Activated effector memory CD4-positive, alpha-beta T cell treated with Interleukin-2 at 50 U/mL for 16 hours (primary cell): Measurements from ENCODE around the gene CCDC182.

Source experiments
- DNase-seq: peaks from one replicate; pipeline ENCODE4 v3.0.0-alpha.2; 2020

Gene CCDC182

DNA sequence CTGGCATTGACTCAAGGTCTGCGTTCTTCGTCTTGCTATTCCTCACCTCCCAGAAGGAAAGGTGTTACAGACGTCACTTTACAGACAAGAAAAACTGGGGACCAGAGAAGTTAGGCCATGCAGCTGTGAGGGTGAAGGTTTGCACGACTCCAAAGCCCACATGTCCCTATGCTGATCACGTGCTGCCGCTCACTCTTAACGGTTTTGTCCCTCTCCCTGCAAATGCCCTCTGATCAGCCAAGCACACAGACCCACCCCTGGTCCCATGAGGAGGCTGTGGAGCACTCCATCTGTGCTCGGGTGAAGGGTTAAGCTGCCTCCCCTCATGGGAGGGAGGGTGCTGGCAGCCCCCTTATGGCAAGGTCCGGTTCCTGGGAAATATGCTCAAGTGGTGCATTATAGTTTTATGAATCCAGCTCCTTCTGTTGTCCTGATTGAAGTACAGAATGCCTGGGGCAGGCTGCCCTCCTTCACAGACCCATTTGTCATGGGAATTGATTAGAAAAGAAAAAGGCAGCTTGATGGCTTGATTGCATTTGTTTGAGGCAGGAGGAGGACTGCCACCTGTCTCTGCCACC, 18.8 kb downstream of the CCDC182 start:
- DNase-seq = no peak

DNA sequence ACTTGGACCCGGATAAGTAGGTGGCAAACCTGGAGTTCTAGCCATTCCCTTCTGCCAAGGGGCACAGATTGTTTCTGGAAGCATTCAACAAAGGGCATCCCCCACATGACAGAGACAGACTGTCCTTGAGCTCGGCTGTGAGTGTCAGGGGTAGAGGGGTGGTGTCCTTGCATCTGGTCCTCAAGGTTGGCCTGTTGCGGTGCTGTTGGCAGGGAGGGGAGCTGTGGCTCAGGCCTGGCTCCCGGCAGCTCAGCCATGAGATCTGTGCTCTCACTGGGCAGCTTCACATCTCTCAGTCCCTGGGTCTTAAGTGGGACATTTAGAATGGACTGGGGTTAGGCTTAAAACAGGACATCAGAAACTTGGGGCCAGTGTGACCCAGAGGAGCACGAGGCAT, 20.4 kb downstream of the CCDC182 start:
- DNase-seq = no peak

DNA sequence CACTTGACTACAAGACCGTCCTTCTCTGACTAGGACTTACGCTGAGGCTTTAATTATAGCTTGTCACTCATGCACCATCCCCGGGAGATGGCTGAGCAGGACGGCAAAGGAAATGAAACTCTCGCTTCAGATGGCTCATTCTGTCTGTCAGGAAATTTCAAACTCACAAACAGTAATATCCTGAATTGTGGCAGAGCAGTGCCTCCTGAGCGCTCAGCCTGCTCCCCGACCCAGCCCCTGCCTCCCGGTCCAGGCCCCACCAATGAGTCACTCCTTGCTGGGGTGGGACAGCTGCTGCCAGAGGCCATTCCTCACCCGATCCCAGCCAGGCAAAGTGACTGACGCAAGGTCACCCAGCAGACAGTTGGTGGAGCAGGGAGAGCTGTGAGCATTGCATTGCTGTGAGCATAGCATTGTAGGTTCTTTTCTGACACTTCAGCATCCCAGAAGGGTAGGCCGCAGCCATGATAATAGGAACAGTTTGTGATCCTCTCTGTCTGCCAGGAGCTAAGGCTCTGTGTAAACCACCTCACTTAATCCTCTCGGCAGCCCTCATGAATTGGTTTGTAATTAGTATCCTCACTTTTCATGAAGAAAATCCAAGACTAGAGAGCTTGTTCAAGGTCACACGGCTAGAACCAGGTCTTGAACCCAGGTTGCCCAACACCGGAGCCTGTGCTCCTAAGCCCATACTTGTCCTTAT, 20.9 kb downstream of the CCDC182 start:
- no peak for DNase-seq

DNA sequence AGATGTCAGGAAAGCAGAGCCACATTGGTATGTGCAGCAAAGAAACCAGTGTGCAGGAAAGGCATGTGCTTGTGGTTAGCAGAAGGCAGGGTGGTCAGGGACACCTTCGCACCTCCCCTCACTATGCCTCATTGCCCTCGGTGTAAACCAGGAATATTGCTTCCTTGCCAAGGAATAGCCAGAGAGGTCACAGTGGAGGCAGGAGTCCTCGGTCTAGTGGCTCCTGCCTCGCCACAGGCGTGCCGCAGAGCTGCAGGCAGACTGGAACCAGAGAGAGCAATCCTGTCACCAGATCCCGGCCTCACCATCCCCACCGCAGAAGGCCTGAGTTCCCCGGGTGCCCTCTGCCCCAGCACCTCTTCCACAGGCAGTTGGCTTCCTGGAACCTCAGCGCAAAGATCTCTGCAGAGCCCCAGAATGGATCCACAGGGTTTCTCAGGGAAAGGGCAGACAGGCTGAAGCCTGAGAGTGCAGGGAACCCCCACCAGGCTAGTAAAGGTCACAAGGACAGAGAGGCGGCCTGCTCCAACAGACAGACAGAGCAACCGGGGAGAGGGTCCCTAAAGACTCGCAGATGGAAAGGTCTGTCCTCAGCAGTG, 21.6 kb downstream of the CCDC182 start:
- DNase-seq = no peak

DNA sequence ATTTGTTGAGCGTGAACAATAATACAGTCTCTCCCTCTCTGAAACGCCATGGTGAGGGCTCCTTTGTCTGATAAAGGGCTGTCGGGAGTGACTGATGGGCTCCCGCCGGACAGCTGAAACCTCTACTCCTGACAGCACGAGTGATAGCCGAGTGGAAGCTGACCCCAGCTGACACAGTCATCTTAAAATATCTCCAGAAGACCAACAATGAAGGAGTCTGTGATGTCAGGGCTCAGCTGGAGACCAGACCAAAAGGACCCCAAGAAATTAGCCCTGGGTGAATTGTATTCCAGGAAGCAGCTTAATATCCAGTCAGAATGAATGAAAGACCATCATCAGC, 22.4 kb downstream of the CCDC182 start:
- DNase-seq = no peak

DNA sequence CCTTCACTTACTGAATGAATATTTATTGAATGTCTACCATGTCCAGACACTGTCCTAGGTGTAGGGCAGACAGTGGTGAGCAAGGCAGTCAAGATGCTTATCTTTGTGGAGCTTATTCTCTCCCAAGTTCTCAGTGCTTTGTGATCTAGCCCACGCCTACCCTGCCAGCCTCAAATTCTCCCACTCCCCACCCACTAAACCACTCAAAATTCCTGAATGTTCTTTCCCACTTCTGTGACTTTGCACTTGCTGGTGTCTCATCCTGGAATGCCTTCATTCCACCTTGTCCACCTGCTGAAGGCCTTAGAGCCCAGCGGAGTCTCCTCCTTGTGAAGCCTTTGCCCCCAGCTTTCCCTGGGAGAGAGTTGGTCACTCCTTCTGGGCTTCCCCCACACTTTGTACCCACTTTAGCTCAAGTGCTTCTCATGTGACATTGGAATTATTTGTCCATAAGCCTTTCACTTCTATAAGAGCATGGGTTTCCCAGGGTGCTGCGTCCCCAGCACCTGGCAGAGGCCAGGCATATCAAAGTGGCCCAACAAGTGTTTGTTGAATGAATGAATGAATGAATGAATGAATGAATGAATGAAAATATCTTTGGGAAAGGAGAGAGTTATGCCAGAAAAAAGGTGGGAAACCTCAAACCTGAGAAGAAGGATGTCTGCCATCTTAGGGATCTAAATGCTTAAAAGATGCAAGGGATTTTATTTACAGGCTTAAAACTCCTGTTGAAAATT, 23.0 kb downstream of the CCDC182 start:
- DNase-seq = no peak

DNA sequence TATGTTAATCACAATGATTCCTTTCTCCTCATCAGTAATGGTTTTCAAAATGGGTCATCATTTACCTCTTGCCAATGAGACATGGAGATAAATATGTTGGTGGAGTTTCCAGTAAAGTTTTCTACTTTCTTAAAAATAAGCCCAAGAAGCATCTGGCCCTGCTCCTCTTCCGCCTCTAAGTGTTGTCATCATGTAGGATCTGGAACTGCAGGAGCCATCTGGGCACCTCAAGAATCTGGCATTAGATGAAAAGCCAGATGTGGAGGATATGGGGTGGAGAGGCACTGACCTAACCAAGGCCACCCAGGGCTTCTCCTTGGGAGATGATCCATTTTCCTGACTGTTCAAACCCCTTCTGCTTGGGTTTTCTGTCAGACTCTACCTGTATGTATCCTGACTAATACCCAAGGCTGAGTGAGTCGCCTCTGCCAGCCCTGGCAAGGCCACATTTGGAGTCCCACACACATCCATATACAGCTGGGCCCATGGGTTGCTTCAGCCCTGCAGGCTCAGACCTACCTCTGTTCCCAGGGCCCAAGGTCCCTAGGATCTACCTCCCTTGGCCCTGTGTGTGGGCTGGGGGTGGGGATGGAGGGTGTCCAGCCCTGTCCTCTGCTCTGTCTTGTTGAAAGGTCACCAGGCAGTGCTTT, 24.6 kb downstream of the CCDC182 start:
- no peak for DNase-seq

DNA sequence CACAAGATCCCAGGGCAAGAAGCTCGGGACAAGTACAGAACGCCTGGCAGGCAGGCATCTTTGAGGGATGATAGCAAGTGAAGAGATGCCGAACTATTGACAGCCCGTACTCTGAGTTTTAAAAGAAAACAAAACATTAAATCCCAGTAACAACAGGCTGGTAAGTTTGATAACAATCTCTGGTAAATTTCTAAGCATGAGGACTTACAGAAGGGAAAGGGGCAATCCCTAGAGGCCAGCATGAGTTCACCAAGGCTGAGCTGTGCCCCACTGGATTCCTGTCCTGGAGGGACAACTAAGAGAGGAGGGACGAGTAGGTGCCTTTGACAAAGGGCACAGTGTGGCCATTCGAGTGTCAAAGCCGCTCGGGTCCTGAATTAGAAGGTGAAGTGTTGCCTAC, 26.2 kb downstream of the CCDC182 start:
- DNase-seq = no peak

DNA sequence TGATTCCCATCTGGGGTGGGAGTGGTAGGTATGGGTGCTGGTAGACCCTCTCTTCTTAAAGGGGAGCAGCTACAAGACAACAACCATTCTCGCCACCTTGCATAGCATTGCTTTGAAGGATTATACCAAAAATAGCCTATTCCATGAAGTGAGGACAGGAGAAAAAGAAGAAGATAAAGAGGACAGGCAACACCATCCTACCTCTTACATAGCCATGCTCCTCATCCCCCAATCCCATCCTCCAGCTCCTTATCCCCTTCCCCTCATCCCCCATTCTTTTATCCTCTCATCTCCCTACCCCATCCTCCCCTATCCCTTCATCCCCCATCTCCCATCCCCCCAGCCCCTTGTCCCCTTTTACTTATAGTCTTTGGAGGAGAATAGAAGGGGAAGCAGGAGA, 29.1 kb downstream of the CCDC182 start:
- DNase-seq = no peak

DNA sequence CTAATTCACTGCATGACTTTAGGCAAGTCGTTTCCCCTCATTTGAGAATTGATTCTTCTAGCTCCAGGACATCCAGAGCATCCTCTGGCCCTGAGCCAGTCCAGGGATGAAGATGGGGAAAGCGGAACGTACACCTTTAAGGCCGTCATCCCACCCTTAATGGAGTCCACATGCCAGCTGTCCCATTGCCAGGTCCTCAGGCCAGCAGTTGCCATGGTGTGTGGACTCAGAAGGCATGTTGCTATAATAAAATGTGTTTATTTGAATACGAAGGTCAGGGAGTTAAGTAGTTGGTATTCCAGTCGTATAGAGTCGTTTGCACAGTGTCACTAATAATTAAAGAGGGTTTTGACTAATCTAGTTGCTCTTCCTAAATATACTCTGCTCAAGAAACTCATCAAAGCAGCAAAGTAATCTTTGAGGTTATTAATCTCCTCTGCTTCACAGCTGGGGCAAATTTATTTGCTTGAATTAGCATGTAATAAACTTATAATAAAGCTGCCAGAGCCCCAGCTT, 30.4 kb downstream of the CCDC182 start:
- no peak for DNase-seq

DNA sequence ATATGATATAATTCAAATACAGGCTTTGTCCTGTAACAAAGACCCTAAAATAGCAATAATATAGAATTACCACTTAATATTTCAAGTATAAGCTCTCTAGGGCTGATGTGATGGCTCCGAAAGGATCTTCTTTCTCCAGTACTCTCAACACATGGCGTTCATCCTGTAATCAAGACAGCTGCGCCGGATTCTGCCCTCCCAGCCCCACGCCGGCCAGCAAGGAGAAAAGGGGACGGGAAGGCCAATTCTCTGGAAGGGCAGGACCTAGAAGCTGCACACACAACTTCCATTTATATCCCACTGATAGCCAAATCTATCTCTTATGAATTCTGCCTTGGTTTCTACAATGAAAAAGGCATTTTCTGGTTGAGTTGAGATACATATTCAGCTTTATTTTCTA, 32.0 kb downstream of the CCDC182 start:
- DNase-seq = no peak

DNA sequence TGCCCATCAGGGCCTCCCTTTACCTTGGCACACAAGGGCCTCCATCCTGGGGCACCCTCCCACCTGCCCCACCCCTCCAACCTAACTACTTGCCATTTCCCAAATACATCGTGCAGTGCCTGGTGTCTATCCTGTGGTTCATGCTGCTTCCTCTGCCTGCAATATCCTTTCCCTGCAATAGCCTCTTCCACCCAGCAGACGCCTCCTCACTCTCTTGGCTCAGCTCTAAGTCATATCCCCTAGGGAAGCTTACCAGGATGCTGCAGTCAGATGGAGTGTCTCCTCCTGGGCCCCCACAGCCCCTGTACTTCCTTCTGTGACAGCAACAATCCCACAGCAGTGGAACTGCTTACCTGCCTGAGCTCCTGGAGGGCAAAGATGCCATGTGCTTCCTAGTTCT, 36.7 kb downstream of the CCDC182 start:
- DNase-seq = no peak

DNA sequence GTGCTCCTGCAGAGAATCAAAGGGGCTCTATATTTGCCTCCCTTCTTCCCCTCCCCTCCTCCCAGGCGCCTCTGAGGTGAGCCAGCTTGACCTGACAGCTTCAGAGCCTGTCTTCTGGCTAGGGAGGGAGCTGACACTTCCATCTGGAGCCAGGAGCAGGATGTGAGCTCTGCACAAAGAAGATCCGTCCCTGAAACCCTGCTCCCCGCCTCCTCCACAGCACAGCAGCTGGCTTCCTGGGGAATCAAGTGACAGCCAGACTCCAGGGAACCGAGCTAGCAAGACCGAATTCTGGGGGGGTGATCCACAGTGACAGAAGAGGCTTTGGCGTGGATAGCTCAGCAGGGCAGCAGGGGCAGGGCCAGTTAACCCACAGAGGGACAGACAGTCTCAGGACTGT, 37.2 kb downstream of the CCDC182 start:
- DNase-seq = no peak

DNA sequence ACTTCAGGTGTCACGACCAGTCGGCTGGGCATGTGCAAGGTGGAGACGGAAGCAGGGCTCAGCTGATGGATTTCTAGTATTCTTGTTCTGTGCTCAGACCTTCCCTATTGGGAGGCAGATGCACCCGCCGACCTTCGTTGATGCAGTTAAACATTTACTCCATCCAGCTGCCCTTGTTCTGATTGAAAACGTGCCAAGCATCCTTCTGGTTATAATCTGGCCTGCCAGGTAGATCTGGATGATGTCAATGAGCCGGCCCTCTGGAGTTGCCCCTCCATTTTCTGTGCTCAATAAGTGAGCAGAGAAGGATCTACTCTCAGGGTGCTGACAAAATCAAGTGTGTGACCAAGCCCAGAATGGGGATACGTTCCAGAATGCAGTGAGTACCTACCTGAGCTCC, 38.3 kb downstream of the CCDC182 start:
- no peak for DNase-seq

DNA sequence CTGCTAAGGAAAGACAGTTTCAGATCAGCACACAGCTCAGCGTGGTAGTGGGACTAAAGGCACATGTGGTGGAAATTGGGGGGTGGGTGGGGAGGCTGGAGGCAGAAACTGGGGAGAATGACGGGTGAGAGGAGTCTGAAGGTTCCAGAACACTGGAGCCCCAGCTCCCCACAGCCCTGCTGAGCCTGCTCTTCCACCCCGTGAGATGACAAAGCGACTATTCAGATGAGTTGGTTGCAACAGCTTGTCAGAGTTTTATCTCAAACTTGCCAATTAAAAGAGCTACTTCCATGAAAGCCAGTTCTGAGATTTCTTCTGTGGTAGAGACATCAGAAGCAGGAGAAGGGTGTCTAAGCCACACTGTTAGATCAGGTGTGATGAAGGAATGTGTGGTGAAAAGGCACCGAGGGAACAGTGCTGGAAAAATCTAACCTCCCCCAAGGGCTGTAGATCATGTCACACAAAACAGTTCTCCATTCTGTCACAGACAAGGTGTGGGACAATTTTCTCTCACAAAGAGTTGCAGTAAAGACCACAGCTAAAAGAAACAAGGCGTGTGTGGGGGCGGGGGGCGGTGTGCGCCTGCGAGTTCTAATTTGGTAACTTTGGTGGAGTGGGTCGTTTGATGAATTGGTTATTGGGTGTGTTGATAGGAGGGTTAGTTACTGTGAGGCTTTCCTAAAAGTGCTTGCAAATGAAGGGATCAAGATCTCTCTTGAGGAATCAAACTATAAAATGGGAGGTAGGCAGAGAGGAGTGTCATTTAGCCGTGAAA, 39.0 kb downstream of the CCDC182 start:
- no peak for DNase-seq

DNA sequence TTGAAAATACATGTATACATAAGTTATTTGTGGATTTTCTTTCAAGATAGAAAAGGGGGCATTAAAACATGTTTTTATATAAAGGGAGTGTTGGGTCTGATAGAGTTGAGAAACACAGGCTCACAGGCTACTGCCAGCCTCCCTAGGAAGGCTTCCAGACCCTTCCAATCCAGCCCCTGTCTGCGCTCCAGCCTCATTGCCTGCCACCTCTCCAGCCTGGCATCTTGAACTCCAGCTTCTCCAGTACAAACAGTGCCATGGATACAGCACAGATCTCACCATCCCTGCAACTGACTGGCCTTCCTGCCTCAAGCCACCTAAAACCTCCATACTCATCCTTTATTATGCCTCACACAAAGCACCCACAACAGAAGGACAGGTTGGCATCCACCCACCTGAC, 40.7 kb downstream of the CCDC182 start:
- no peak for DNase-seq

DNA sequence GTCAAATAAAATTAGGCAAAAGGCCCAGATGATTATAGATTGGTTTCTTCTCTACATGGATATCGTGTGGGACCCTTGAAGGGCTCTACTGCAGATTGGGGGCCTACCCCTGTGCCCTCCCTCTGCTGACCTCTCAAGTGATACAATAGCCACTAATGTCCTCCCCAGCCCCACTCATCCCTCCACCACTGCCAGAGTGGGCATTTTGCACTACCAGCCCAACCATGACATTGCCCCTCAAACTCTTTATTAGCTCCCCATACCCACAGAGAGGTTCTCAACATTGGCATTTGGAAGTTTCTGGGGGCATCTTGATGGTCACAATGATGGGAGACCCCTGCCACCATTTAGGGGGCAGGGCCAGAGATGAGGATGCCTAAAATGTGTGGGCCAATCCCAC, 41.8 kb downstream of the CCDC182 start:
- DNase-seq = no peak

DNA sequence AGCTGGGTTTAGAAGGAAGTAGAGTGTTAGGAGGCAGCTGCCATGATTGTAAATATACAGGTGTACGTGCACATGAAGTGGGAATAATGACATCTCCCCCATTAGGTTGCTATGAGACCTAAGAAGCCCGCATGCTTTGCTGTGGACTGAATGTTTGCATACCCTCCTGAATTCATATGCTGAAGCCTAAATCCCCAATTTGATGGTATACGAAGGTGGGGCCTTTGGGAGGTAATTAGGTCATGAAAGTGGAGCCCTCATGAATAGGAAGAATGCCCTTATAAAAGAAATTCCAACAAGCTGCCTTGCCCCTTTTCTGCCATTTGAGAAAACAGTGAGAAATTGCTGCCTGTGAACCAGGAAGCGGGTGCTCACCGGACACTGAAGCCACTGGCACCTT, 44.0 kb downstream of the CCDC182 start:
- no peak for DNase-seq

DNA sequence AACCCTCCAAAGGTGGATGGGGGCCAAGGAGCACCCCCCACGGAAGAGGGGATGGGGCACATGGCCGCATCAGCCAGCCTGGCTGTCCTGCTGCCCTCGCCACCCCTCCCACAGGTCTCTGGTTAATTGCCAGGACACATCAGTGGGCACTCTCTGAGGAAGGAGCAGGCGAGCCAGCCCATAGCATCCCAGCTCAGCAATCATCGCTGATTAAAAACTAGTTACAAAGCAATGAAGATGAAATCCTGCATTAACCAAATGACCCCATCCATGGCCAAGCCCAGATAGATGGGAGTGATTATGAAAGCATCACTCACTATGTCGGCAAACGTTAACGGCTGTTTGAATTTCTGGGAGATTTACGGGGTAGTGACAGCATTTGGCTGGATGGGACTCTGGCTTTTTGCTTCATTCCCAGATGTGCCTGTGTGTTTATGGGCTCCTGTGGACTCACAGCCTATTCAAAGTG, 45.3 kb downstream of the CCDC182 start:
- DNase-seq = no peak

DNA sequence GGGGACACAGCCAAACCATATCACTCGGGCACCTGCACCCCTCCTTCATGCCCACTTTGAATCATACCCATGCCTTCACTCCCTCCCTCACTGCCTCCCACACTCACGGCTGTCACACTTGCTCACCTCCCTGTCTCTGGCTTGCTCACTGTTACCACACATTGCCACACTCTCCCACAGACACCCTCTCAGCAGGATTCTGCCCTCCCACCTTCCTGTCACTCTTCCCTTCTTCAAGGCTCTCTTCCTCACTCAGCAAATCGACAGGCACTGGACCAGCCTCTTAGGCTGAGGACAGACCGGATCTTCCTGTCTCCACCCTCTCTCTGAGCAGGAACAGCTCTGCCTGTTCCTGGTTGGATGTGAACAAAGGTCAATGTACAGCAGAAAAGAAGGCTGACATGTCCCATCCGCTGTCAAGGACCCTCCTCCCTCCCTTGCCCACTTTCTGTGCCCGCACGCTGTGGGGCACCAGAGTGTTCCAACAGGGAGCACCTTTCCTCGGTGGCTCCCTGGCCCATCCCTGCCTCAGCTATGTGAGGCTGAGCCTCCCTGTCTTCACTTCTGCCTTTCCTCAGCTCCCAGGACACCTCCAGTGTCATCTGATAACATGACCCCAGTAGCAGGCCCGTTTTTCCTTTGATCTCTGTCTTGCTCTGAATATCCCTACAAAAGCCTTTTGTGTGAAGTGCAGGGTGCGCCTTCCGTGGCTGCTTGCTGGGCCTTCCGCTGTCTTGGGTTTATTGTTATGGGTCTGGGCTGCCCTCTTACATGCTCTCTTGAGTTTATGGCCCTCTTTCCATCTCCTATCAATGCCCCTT, 47.0 kb downstream of the CCDC182 start:
- no peak for DNase-seq

DNA sequence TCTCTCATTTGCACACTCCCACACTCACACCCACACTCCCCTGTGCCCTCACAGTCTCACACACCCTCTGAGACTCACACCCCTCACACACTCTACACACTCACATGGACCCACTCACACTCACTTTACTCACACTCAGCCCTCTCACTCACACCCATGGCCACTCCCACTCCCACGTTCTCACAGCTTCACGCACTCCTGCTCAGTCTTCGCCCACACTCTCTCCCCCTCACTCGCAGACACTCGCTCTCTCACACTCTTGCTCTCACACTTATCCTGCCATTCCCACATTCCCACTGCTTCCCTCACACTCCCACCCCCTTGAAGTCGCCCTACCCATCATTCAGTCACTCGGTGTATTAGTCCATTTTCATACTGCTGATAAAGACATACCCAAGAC, 47.9 kb downstream of the CCDC182 start:
- no peak for DNase-seq

DNA sequence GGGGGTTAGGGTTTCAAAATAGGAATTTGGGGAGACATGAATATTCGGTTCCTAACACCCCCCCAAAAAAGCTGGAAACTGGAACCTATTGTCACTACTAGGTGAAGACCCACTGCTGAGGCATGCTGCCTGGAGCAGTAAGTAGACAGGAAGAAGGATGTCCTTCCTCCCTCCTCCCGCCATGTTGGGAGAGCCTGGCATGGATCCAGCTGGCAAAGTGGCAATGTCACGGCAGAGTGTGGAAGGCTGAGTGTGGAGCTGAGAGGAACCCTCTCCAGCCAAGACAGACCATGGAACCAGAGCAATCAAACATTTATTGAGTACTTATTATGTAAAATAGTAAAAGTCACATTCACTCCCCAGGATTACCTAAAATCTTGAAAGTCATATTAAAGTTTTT, 49.0 kb downstream of the CCDC182 start:
- no peak for DNase-seq
